Calu3 (cell line): Measurements from ENCODE around the gene TENM4. TPM values are rescaled to one million over a fixed set of nuclear protein-coding genes. Genes with fewer than 3 reads are reported as not detected.

Source experiments
- BruUV-seq: library from RNA; stranded (reverse); fragments of 400-500 nt; replicated peaks from 2 replicates; lab custom pipeline; 2021; lab: Mats Ljungman, UMichigan
- CTCF ChIA-PET: fragments of 300-600 bp; sonication (Branson Sonifier 250); formaldehyde crosslinking; loops from one replicate; lab custom pipeline; 2022; ENCODE audit warnings: antibody characterized with exemption; lab: Charles Lee
- DNase-seq: peaks from one replicate; pipeline ENCODE4 v3.0.0; 2022
- H3K27ac Mint-ChIP-seq: one replicate; pipeline ENCODE4 v1.8.0; 2022; ENCODE audit warnings: mixed read lengths; ENCODE audit not compliant: unreplicated experiment
- H3K27me3 Mint-ChIP-seq: one replicate; pipeline ENCODE4 v1.8.0; 2022; ENCODE audit warnings: mixed read lengths; ENCODE audit not compliant: unreplicated experiment
- H3K36me3 Mint-ChIP-seq: one replicate; pipeline ENCODE4 v1.8.0; 2022; ENCODE audit warnings: mild to moderate bottlenecking, moderate library complexity, mixed read lengths; ENCODE audit not compliant: insufficient read depth, unreplicated experiment
- H3K4me1 Mint-ChIP-seq: one replicate; pipeline ENCODE4 v1.8.0; 2022; ENCODE audit warnings: mild to moderate bottlenecking, low read depth, mixed read lengths; ENCODE audit not compliant: unreplicated experiment
- H3K4me3 Mint-ChIP-seq: one replicate; pipeline ENCODE4 v1.8.0; 2022; ENCODE audit warnings: mild to moderate bottlenecking, low read depth, moderate library complexity, mixed read lengths; ENCODE audit not compliant: unreplicated experiment
- H3K9me3 Mint-ChIP-seq: one replicate; pipeline ENCODE4 v1.8.0; 2022; ENCODE audit warnings: low read depth, mixed read lengths; ENCODE audit not compliant: unreplicated experiment
- CTCF ChIP-seq: fragments of 200-600 bp; IDR thresholded peaks from one replicate; pipeline ENCODE4 v1.8.0; 2022; ENCODE audit warnings: antibody characterized with exemption; ENCODE audit not compliant: unreplicated experiment
- intact Hi-C: fragments of 100-400 bp; cut with micrococcal nuclease; formaldehyde crosslinking; loops from one replicate; pipeline ENCODE4 v1.10.0; 2022; ENCODE audit not compliant: unreplicated experiment
- total RNA-seq: library from RNA; stranded (reverse); gene quantifications from 2 replicates; pipeline ENCODE4 v1.2.3, GENCODE V29; 2022

The TENM4 gene
- total RNA-seq, 1 experiment from 2014 or later, result not detected

GRCh38 chr11:79381036-79381435 lies 59.8 kb downstream of the TENM4 start:
- BruUV-seq, result no TSS peak
- no peak overlapping the region for H3K27ac Mint-ChIP-seq
- TF ChIP-seq CTCF, result no peak
- no peaks in the 10 kb centered on the region for H3K36me3 Mint-ChIP-seq
- H3K27me3 Mint-ChIP-seq, result no peaks in the 10 kb centered on the region
- DNase-seq, result no peak
- H3K9me3 Mint-ChIP-seq, result peaks cover 3% of the 10 kb centered on the region
- CTCF ChIA-PET, result interaction anchor here (0.6 kb wide), 1 partner anchor 735 kb away, joined by 3 read pairs; no protein-coding TSS in a partner anchor
- no peak overlapping the region for H3K4me3 Mint-ChIP-seq
- intact Hi-C loops, result no loop called here
- no peaks in the 10 kb centered on the region for H3K4me1 Mint-ChIP-seq

GRCh38 chr11:79377406-79377805 lies 63.4 kb downstream of the TENM4 start:
- CTCF ChIA-PET, result no interaction called here
- intact Hi-C loops, result no loop called here
- H3K9me3 Mint-ChIP-seq, result peaks cover 6% of the 10 kb centered on the region
- H3K4me3 Mint-ChIP-seq, result no peak overlapping the region
- TF ChIP-seq CTCF, result no peak
- no TSS peak for BruUV-seq
- no peak overlapping the region for H3K27ac Mint-ChIP-seq
- H3K27me3 Mint-ChIP-seq, result no peaks in the 10 kb centered on the region
- H3K36me3 Mint-ChIP-seq, result no peaks in the 10 kb centered on the region
- no peaks in the 10 kb centered on the region for H3K4me1 Mint-ChIP-seq
- no peak for DNase-seq

- peaks cover 6% of the 10 kb centered on the region for H3K9me3 Mint-ChIP-seq
- no peaks in the 10 kb centered on the region for H3K36me3 Mint-ChIP-seq
- DNase-seq, result no peak
- H3K4me1 Mint-ChIP-seq, result no peaks in the 10 kb centered on the region
- H3K27me3 Mint-ChIP-seq, result no peaks in the 10 kb centered on the region
- no peak for TF ChIP-seq CTCF
- intact Hi-C loops, result no loop called here
- H3K4me3 Mint-ChIP-seq, result no peak overlapping the region
- H3K27ac Mint-ChIP-seq, result no peak overlapping the region
- CTCF ChIA-PET, result interaction anchor here (0.5 kb wide), 1 partner anchor 307 kb away, joined by 3 read pairs; no protein-coding TSS in a partner anchor
- BruUV-seq, result no TSS peak
Observed at GRCh38 chr11:79375818-79376550, 64.8 kb downstream of the TENM4 start.

- BruUV-seq, result no TSS peak
- TF ChIP-seq CTCF, result no peak
- Mint-ChIP-seq H3K9me3 (peaks cover 9% of the 10 kb centered on the region), H3K4me1 (no peaks in the 10 kb centered on the region), H3K27ac (no peak overlapping the region), H3K27me3 (no peaks in the 10 kb centered on the region), H3K36me3 (no peaks in the 10 kb centered on the region), H3K4me3 (no peak overlapping the region)
- intact Hi-C loops, result no loop called here
- DNase-seq, result no peak
- CTCF ChIA-PET, result no interaction called here
Observed at GRCh38 chr11:79374727-79375126, 66.1 kb downstream of the TENM4 start.
